WTC11 (cell line): ENCODE measurements around the gene LRRC63. TPM values are rescaled to one million over a fixed set of nuclear protein-coding genes. Genes with fewer than 3 reads are reported as not detected.

Experiments used
- ATAC-seq: fragments of 200-7000 bp; cut with Tn5 transposase; 2 replicates; pipeline ENCODE4 v1.10.0; 2021; ENCODE audit warnings: mild to moderate bottlenecking, moderate library complexity
- CTCF ChIA-PET: fragments of 300-600 bp; sonication (Branson Sonifier 250); formaldehyde crosslinking; loops from one replicate; lab custom pipeline; 2021; ENCODE audit warnings: antibody characterized with exemption; lab: Charles Lee
- POLR2A ChIA-PET: fragments of 350-600 bp; sonication (Branson Sonifier 250); formaldehyde crosslinking; loops from one replicate; lab custom pipeline; 2021; ENCODE audit warnings: antibody characterized with exemption; lab: Charles Lee
- DNase-seq: peaks from one replicate; pipeline ENCODE4 v3.0.0; 2021; ENCODE audit warnings: low spot score
- H3K27ac Mint-ChIP-seq: 2 replicates; pipeline ENCODE4 v1.8.0; 2021; ENCODE audit warnings: mixed read lengths
- H3K27me3 Mint-ChIP-seq: 2 replicates; pipeline ENCODE4 v1.8.0; 2021; ENCODE audit warnings: low read depth, mild to moderate bottlenecking, moderate library complexity, mixed read lengths
- H3K36me3 Mint-ChIP-seq: 2 replicates; pipeline ENCODE4 v1.8.0; 2021; ENCODE audit warnings: mixed read lengths
- H3K4me1 Mint-ChIP-seq: 2 replicates; pipeline ENCODE4 v1.8.0; 2022; ENCODE audit warnings: mixed read lengths
- H3K4me3 Mint-ChIP-seq: 2 replicates; pipeline ENCODE4 v1.8.0; 2021; ENCODE audit warnings: mild to moderate bottlenecking, moderate library complexity, mixed read lengths
- H3K9me3 Mint-ChIP-seq: 2 replicates; pipeline ENCODE4 v1.8.0; 2021; ENCODE audit warnings: mixed read lengths
- EMX1 ChIP-seq: fragments of 250-450 bp; sonication (Bioruptor Pico); IDR thresholded peaks from 2 replicates; pipeline ENCODE4 v1.8.0; 2021; ENCODE audit warnings: mild to moderate bottlenecking
- ETV6 ChIP-seq: sonication (generic); formaldehyde crosslinking; IDR thresholded peaks from 2 replicates; pipeline ENCODE4 v1.8.1; 2022; ENCODE audit warnings: mild to moderate bottlenecking, missing genetic modification reagents
- FOXP1 ChIP-seq: sonication (generic); formaldehyde crosslinking; IDR thresholded peaks from 2 replicates; pipeline ENCODE4 v1.8.0; 2022; ENCODE audit warnings: missing genetic modification reagents, mild to moderate bottlenecking, moderate library complexity, borderline replicate concordance
- GTF2I ChIP-seq: fragments of 250-450 bp; sonication (Bioruptor Pico); conservative IDR thresholded peaks from 2 replicates; pipeline ENCODE4 v1.4.0; 2021; ENCODE audit warnings: mild to moderate bottlenecking
- HMGA2 ChIP-seq: fragments of 250-450 bp; sonication (Bioruptor Pico); IDR thresholded peaks from 2 replicates; pipeline ENCODE4 v1.4.0; 2021; ENCODE audit warnings: mild to moderate bottlenecking, moderate library complexity
- JAZF1 ChIP-seq: fragments of 250-450 bp; sonication (Bioruptor Pico); IDR thresholded peaks from 2 replicates; pipeline ENCODE4 v1.9.0; 2021; ENCODE audit warnings: moderate library complexity, mild to moderate bottlenecking, inconsistent platforms
- MXD4 ChIP-seq: fragments of 250-450 bp; sonication (Bioruptor Pico); IDR thresholded peaks from 2 replicates; pipeline ENCODE4 v1.8.0; 2021; ENCODE audit warnings: mild to moderate bottlenecking, moderate library complexity, borderline replicate concordance
- MYBL2 ChIP-seq: sonication (generic); formaldehyde crosslinking; IDR thresholded peaks from 2 replicates; pipeline ENCODE4 v1.8.1; 2023; ENCODE audit warnings: mild to moderate bottlenecking, moderate library complexity, missing genetic modification reagents
- NFATC4 ChIP-seq: fragments of 250-450 bp; sonication (Bioruptor Pico); IDR thresholded peaks from 2 replicates; pipeline ENCODE4 v1.9.0; 2021; ENCODE audit warnings: mild to moderate bottlenecking
- NR1H2 ChIP-seq: sonication (generic); formaldehyde crosslinking; IDR thresholded peaks from 2 replicates; pipeline ENCODE4 v1.9.0; 2021; ENCODE audit warnings: mild to moderate bottlenecking, moderate library complexity, missing genetic modification reagents
- NR2C2 ChIP-seq: sonication (generic); formaldehyde crosslinking; IDR thresholded peaks from 2 replicates; pipeline ENCODE4 v1.8.0; 2022; ENCODE audit warnings: mild to moderate bottlenecking, missing genetic modification reagents
- RELA ChIP-seq: sonication (generic); formaldehyde crosslinking; IDR thresholded peaks from 2 replicates; pipeline ENCODE4 v1.8.1; 2022; ENCODE audit warnings: missing genetic modification reagents, mild to moderate bottlenecking, borderline replicate concordance
- SMAD3 ChIP-seq: sonication (generic); formaldehyde crosslinking; IDR thresholded peaks from 2 replicates; pipeline ENCODE4 v1.8.0; 2022; ENCODE audit warnings: missing genetic modification reagents, mild to moderate bottlenecking, borderline replicate concordance
- TP53 ChIP-seq: sonication (generic); formaldehyde crosslinking; IDR thresholded peaks from 2 replicates; pipeline ENCODE4 v1.8.1; 2023; ENCODE audit warnings: mild to moderate bottlenecking, missing genetic modification reagents
- ZNF121 ChIP-seq: sonication (generic); formaldehyde crosslinking; IDR thresholded peaks from 2 replicates; pipeline ENCODE4 v1.8.0; 2023; ENCODE audit warnings: missing genetic modification reagents
- ZNF138 ChIP-seq: sonication (generic); formaldehyde crosslinking; conservative IDR thresholded peaks from 2 replicates; pipeline ENCODE4 v1.8.1; 2022; ENCODE audit warnings: mild to moderate bottlenecking, moderate library complexity, missing genetic modification reagents
- ZNF219 ChIP-seq: sonication (generic); formaldehyde crosslinking; IDR thresholded peaks from 2 replicates; pipeline ENCODE4 v1.8.0; 2023; ENCODE audit warnings: missing genetic modification reagents, mild to moderate bottlenecking, borderline replicate concordance
- ZNF232 ChIP-seq: sonication (generic); formaldehyde crosslinking; IDR thresholded peaks from 2 replicates; pipeline ENCODE4 v1.8.0; 2022; ENCODE audit warnings: mild to moderate bottlenecking, missing genetic modification reagents
- ZNF671 ChIP-seq: fragments of 250-450 bp; sonication (Bioruptor Pico); IDR thresholded peaks from 2 replicates; pipeline ENCODE4 v1.8.0; 2021; ENCODE audit warnings: mild to moderate bottlenecking
- total RNA-seq: library from RNA; stranded (reverse); gene quantifications from 3 replicates; pipeline ENCODE4 v1.2.3, GENCODE V29; 2021
- TF ChIP-seq, protein P1 (sequence below): fragments of 250-450 bp; sonication (Bioruptor Pico); IDR thresholded peaks from 2 replicates; pipeline ENCODE4 v1.9.0; 2021; ENCODE audit warnings: moderate library complexity, mild to moderate bottlenecking, inconsistent platforms, borderline replicate concordance
- TF ChIP-seq, protein P2 (sequence below): sonication (generic); formaldehyde crosslinking; IDR thresholded peaks from 2 replicates; pipeline ENCODE4 v1.8.0; 2022; ENCODE audit warnings: mild to moderate bottlenecking, missing genetic modification reagents
- TF ChIP-seq, protein P3 (sequence below): sonication (generic); formaldehyde crosslinking; IDR thresholded peaks from 2 replicates; pipeline ENCODE4 v1.8.1; 2023; ENCODE audit warnings: mild to moderate bottlenecking, missing genetic modification reagents, moderate library complexity
- TF ChIP-seq, protein P4 (sequence below): fragments of 250-450 bp; sonication (Bioruptor Pico); IDR thresholded peaks from 2 replicates; pipeline ENCODE4 v1.9.0; 2021; ENCODE audit warnings: mild to moderate bottlenecking
- TF ChIP-seq, protein P5 (sequence below): sonication (generic); formaldehyde crosslinking; IDR thresholded peaks from 2 replicates; pipeline ENCODE4 v1.8.1; 2022; ENCODE audit warnings: mild to moderate bottlenecking, moderate library complexity, missing genetic modification reagents
- TF ChIP-seq, protein P6 (sequence below): sonication (generic); formaldehyde crosslinking; IDR thresholded peaks from 2 replicates; pipeline ENCODE4 v1.8.0; 2022; ENCODE audit warnings: missing genetic modification reagents

Gene LRRC63
- total RNA-seq, 1 experiment from 2014 or later = not detected

DNA sequence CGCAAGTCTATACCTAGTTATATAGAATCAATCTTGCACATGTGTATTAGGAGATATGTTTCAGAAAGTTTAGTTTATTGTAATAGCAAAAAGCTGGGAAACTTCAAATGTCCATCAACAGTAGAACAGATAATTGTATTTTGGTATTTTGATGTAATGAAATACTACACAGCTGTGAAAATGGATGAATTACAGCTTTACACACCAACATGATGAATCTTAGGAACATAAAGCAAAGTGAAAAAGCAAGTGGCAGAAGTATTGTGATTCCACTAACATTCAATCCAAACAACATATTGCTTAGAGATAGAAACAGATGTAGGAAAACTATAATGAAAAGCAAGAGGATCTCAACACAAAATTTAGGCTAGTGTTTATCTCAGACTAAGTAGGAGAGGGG is 102.9 kb downstream of the LRRC63 start:
- no peak for ATAC-seq
- CTCF ChIA-PET = interaction anchor here (1.3 kb wide), 1 partner anchor 155 kb away, joined by 4 read pairs; no protein-coding TSS in a partner anchor
- H3K4me3 Mint-ChIP-seq = no peak overlapping the region

DNA sequence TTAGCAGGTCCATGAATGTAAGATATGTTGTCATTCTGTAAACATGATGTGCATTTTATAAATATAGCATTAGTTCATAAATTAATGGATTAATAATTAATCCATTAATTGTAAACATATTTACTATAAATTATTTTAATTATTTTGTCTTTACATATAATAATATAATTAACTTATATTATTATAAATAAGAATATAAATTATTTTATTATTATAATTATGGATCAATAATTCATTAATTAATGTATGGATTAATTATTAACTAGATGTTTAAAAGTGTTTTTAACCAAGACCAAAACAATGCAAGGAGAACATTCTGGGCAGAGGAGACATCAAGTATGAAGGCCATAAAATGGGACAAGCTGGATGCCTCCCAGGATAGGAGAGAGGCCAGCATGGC is 103.3 kb downstream of the LRRC63 start:
- ATAC-seq (no peak), DNase-seq (no peak)
- CTCF ChIA-PET = no interaction called here
- H3K4me3 Mint-ChIP-seq = no peak overlapping the region
- POLR2A ChIA-PET = no interaction called here
- TF ChIP-seq ZNF232 (CRISPR knock-in tag) (no peak), NR2C2 (CRISPR knock-in tag) (no peak), HMGA2 (CRISPR knock-in tag) (peak; percentile 97), ZNF121 (no peak), RELA (CRISPR knock-in tag) (no peak), ETV6 (CRISPR knock-in tag) (no peak)
- TF ChIP-seq, protein P1, sequence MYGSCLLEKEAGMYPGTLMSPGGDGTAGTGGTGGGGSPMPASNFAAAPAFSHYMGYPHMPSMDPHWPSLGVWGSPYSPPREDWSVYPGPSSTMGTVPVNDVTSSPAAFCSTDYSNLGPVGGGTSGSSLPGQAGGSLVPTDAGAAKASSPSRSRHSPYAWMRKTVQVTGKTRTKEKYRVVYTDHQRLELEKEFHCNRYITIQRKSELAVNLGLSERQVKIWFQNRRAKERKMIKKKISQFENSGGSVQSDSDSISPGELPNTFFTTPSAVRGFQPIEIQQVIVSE (CRISPR knock-in tag) = no peak
- TF ChIP-seq, protein P2, sequence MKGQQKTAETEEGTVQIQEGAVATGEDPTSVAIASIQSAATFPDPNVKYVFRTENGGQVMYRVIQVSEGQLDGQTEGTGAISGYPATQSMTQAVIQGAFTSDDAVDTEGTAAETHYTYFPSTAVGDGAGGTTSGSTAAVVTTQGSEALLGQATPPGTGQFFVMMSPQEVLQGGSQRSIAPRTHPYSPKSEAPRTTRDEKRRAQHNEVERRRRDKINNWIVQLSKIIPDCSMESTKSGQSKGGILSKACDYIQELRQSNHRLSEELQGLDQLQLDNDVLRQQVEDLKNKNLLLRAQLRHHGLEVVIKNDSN (CRISPR knock-in tag) = no peak
- peaks cover 36% of the 10 kb centered on the region for H3K27me3 Mint-ChIP-seq
- peaks cover 4% of the 10 kb centered on the region for H3K4me1 Mint-ChIP-seq
- H3K27ac Mint-ChIP-seq = no peak overlapping the region
- H3K9me3 Mint-ChIP-seq = peaks cover 23% of the 10 kb centered on the region
- H3K36me3 Mint-ChIP-seq = no peaks in the 10 kb centered on the region

More for the DNA sequence above, 102.9 kb downstream of the LRRC63 start:
- DNase-seq = no peak
- peaks cover 2% of the 10 kb centered on the region for H3K4me1 Mint-ChIP-seq
- POLR2A ChIA-PET = no interaction called here
- H3K36me3 Mint-ChIP-seq = no peaks in the 10 kb centered on the region
- H3K27ac Mint-ChIP-seq = no peak overlapping the region
- peaks cover 23% of the 10 kb centered on the region for H3K9me3 Mint-ChIP-seq
- no peak for TF ChIP-seq NFATC4 (CRISPR knock-in tag)
- TF ChIP-seq SMAD3 (CRISPR knock-in tag) = no peak
- TF ChIP-seq GTF2I = no peak
- no peak for TF ChIP-seq ZNF219 (CRISPR knock-in tag)
- TF ChIP-seq MYBL2 (CRISPR knock-in tag) = no peak
- no peak for TF ChIP-seq JAZF1 (CRISPR knock-in tag)
- TF ChIP-seq, protein P3, sequence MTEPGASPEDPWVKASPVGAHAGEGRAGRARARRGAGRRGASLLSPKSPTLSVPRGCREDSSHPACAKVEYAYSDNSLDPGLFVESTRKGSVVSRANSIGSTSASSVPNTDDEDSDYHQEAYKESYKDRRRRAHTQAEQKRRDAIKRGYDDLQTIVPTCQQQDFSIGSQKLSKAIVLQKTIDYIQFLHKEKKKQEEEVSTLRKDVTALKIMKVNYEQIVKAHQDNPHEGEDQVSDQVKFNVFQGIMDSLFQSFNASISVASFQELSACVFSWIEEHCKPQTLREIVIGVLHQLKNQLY (CRISPR knock-in tag) = no peak
- TF ChIP-seq FOXP1 = no peak
- no peak for TF ChIP-seq EMX1
- TF ChIP-seq NR1H2 = no peak
- TF ChIP-seq ZNF671 = no peak
- no peak for TF ChIP-seq ZNF138 (CRISPR knock-in tag)
- TF ChIP-seq, protein P4, sequence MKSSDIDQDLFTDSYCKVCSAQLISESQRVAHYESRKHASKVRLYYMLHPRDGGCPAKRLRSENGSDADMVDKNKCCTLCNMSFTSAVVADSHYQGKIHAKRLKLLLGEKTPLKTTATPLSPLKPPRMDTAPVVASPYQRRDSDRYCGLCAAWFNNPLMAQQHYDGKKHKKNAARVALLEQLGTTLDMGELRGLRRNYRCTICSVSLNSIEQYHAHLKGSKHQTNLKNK (CRISPR knock-in tag) = no peak
- no peak for TF ChIP-seq MXD4 (CRISPR knock-in tag)
- TF ChIP-seq, protein P5, sequence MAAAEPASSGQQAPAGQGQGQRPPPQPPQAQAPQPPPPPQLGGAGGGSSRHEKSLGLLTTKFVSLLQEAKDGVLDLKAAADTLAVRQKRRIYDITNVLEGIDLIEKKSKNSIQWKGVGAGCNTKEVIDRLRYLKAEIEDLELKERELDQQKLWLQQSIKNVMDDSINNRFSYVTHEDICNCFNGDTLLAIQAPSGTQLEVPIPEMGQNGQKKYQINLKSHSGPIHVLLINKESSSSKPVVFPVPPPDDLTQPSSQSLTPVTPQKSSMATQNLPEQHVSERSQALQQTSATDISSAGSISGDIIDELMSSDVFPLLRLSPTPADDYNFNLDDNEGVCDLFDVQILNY (CRISPR knock-in tag) = no peak
- TF ChIP-seq, protein P6, sequence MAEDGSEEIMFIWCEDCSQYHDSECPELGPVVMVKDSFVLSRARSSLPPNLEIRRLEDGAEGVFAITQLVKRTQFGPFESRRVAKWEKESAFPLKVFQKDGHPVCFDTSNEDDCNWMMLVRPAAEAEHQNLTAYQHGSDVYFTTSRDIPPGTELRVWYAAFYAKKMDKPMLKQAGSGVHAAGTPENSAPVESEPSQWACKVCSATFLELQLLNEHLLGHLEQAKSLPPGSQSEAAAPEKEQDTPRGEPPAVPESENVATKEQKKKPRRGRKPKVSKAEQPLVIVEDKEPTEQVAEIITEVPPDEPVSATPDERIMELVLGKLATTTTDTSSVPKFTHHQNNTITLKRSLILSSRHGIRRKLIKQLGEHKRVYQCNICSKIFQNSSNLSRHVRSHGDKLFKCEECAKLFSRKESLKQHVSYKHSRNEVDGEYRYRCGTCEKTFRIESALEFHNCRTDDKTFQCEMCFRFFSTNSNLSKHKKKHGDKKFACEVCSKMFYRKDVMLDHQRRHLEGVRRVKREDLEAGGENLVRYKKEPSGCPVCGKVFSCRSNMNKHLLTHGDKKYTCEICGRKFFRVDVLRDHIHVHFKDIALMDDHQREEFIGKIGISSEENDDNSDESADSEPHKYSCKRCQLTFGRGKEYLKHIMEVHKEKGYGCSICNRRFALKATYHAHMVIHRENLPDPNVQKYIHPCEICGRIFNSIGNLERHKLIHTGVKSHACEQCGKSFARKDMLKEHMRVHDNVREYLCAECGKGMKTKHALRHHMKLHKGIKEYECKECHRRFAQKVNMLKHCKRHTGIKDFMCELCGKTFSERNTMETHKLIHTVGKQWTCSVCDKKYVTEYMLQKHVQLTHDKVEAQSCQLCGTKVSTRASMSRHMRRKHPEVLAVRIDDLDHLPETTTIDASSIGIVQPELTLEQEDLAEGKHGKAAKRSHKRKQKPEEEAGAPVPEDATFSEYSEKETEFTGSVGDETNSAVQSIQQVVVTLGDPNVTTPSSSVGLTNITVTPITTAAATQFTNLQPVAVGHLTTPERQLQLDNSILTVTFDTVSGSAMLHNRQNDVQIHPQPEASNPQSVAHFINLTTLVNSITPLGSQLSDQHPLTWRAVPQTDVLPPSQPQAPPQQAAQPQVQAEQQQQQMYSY (CRISPR knock-in tag) = no peak
- TF ChIP-seq TP53 (CRISPR knock-in tag) = no peak
- H3K27me3 Mint-ChIP-seq = peaks cover 33% of the 10 kb centered on the region
